Naive thymus-derived CD4-positive, alpha-beta T cell (primary cell): Measurements from ENCODE around the gene HELT. TPM values are rescaled to one million over a fixed set of nuclear protein-coding genes. Genes with fewer than 3 reads are reported as not detected.

Experiments
- ATAC-seq: fragments of 150-1000 bp; cut with Tn5 transposase; 2 replicates; pipeline ENCODE4 v1.10.0; 2021; ENCODE audit warnings: mild to moderate bottlenecking, moderate library complexity
- CTCF ChIA-PET: fragments of 350-600 bp; sonication (Branson Sonifier 250); formaldehyde crosslinking; loops from one replicate; lab custom pipeline; 2021; ENCODE audit warnings: antibody characterized with exemption; lab: Charles Lee
- POLR2A ChIA-PET: fragments of 350-600 bp; sonication (Branson Sonifier 250); formaldehyde crosslinking; loops from one replicate; lab custom pipeline; 2021; ENCODE audit warnings: antibody characterized with exemption, inconsistent platforms; lab: Charles Lee
- DNase-seq, 9 donors: peaks; one replicate each; pipeline versions ENCODE4 v3.0.0 to v3.0.0-alpha.2; 2020 to 2022; ENCODE audit warnings: mixed read lengths in 1 of 9
- H3K27ac ChIP-seq: one replicate; pipeline ENCODE4 v1.7.0; 2013; ENCODE audit warnings: mild to moderate bottlenecking, low read depth, low read length, moderate library complexity
- H3K27me3 ChIP-seq, 2 donors: one replicate each; pipeline ENCODE4 v1.7.0; 2013; ENCODE audit warnings: low read length in 2 of 2, mild to moderate bottlenecking in 2 of 2, moderate library complexity in 2 of 2; ENCODE audit not compliant: control insufficient read depth in 2 of 2, insufficient read depth in 2 of 2
- H3K36me3 ChIP-seq, 3 experiments: 1 replicate in 2 of 3; 2 replicates in 1 of 3; pipeline ENCODE4 v1.7.0; 2013; ENCODE audit warnings: low read length in 3 of 3, mild to moderate bottlenecking in 3 of 3, moderate library complexity in 1 of 3; ENCODE audit not compliant: insufficient read depth in 3 of 3, control insufficient read depth in 2 of 3
- H3K4me1 ChIP-seq, 2 donors: one replicate each; pipeline ENCODE4 v1.7.0; 2013; ENCODE audit warnings: low read length in 2 of 2, mild to moderate bottlenecking in 2 of 2, moderate library complexity in 1 of 2; ENCODE audit not compliant: control insufficient read depth in 2 of 2, insufficient read depth in 2 of 2
- H3K4me3 ChIP-seq: 2 replicates; pipeline ENCODE4 v1.7.0; 2013; ENCODE audit warnings: mild to moderate bottlenecking, low read length
- H3K9me3 ChIP-seq, 3 experiments: 1 replicate in 2 of 3; 2 replicates in 1 of 3; pipeline ENCODE4 v1.7.0; 2013; ENCODE audit warnings: low read length in 3 of 3; ENCODE audit not compliant: control insufficient read depth in 2 of 3
- H3K27ac Mint-ChIP-seq, 9 donors: one replicate each; pipeline ENCODE4 v1.8.0; 2020 to 2022; ENCODE audit warnings: mixed read lengths in 9 of 9, mild to moderate bottlenecking in 8 of 9, moderate library complexity in 5 of 9, inconsistent platforms in 2 of 9
- H3K27me3 Mint-ChIP-seq, 5 donors: one replicate each; pipeline ENCODE4 v1.8.0; 2021 to 2022; ENCODE audit warnings: mixed read lengths in 5 of 5, mild to moderate bottlenecking in 1 of 5
- H3K36me3 Mint-ChIP-seq, 5 donors: one replicate each; pipeline ENCODE4 v1.8.0; 2020 to 2022; ENCODE audit warnings: mixed read lengths in 5 of 5, mild to moderate bottlenecking in 3 of 5, inconsistent platforms in 1 of 5
- H3K4me1 Mint-ChIP-seq, 7 donors: one replicate each; pipeline ENCODE4 v1.8.0; 2020 to 2022; ENCODE audit warnings: mixed read lengths in 7 of 7, mild to moderate bottlenecking in 3 of 7, inconsistent platforms in 1 of 7
- H3K4me3 Mint-ChIP-seq, 10 donors: one replicate each; pipeline ENCODE4 v1.8.0; 2020 to 2022; ENCODE audit warnings: mild to moderate bottlenecking in 10 of 10, mixed read lengths in 10 of 10, moderate library complexity in 6 of 10, inconsistent platforms in 2 of 10
- H3K9me3 Mint-ChIP-seq, 11 donors: one replicate each; pipeline ENCODE4 v1.8.0; 2020 to 2022; ENCODE audit warnings: mixed read lengths in 11 of 11, mild to moderate bottlenecking in 4 of 11, inconsistent platforms in 1 of 11, moderate library complexity in 1 of 11
- intact Hi-C, 2 donors: fragments of 100-400 bp; cut with micrococcal nuclease; formaldehyde crosslinking; loops; one replicate each; pipeline ENCODE4 v1.15.1; 2023
- polyA plus RNA-seq, 2 donors: library from polyadenylated mRNA; unstranded; fragments of 300-500 nt; fragmentation: Illumina TruSeq; gene quantifications; one replicate each; pipeline ENCODE4 v1.2.3, GENCODE V29; 2021
- total RNA-seq, 6 experiments: library from RNA in 5 of 6; stranded (reverse) in 5 of 6; gene quantifications; 1 replicate in 5 of 6; 2 replicates in 1 of 6; pipeline ENCODE4 v1.2.3 and lab custom pipeline; 2021 to 2026

The HELT gene
- total and polyA plus RNA-seq, 7 experiments from 2014 or later: not detected

- CTCF ChIA-PET: interaction anchor here (0.6 kb wide), 1 partner anchor 323 kb away, joined by 3 read pairs; no protein-coding TSS in a partner anchor
- POLR2A ChIA-PET: no interaction called here
- peaks cover 70 to 95% (median 83%) of the 10 kb centered on the region in 5 donors for H3K27me3 Mint-ChIP-seq
- Histone ChIP-seq H3K4me3 (no peak overlapping the region), H3K4me1 (no peaks in the 10 kb centered on the region), H3K27ac (no peak overlapping the region), H3K36me3 (no peaks in the 10 kb centered on the region), H3K27me3 (no peaks in the 10 kb centered on the region), H3K9me3 (no peaks in the 10 kb centered on the region)
- peaks cover 0 to 3% (median 0%) of the 10 kb centered on the region in 5 donors for H3K36me3 Mint-ChIP-seq
- no peak for ATAC-seq
- peaks cover 0 to 2% (median 0%) of the 10 kb centered on the region in 11 donors for H3K9me3 Mint-ChIP-seq
- intact Hi-C loops: loop anchor here in 1 of 2 donors (2.0 kb wide), 1 partner anchor 1109 kb away; the partner anchor contains the start of gene STOX2
- H3K4me3 Mint-ChIP-seq: peak overlapping the region in 2 of 10 donors; percentile 7 to 25
- DNase-seq: no peak
- no peak overlapping the region for H3K27ac Mint-ChIP-seq
- peaks cover 2 to 27% (median 9%) of the 10 kb centered on the region in 7 donors for H3K4me1 Mint-ChIP-seq
These were observed 4.7 kb upstream of the HELT start for GRCh38 chr4:185013417-185014125.

- Mint-ChIP-seq H3K36me3 (no peaks in the 10 kb centered on the region), H3K4me1 (peaks cover 5 to 29% (median 9%) of the 10 kb centered on the region in 7 donors), H3K9me3 (peaks cover 0 to 1% (median 0%) of the 10 kb centered on the region in 11 donors), H3K4me3 (no peak overlapping the region), H3K27ac (no peak overlapping the region), H3K27me3 (peaks cover 61 to 95% (median 74%) of the 10 kb centered on the region in 5 donors)
- Histone ChIP-seq H3K4me1 (no peaks in the 10 kb centered on the region), H3K27ac (no peak overlapping the region), H3K9me3 (no peaks in the 10 kb centered on the region), H3K36me3 (no peaks in the 10 kb centered on the region), H3K4me3 (no peak overlapping the region), H3K27me3 (no peaks in the 10 kb centered on the region)
- intact Hi-C loops: loop anchor here in 1 of 2 donors (2.0 kb wide), 1 partner anchor 1110 kb away; the partner anchor contains the start of gene STOX2
- ATAC-seq (no peak), DNase-seq (no peak)
- POLR2A ChIA-PET: no interaction called here
- CTCF ChIA-PET: no interaction called here
These were observed 3.2 kb upstream of the HELT start for GRCh38 chr4:185015108-185015507.

- Histone ChIP-seq H3K4me3 (no peak overlapping the region), H3K9me3 (no peaks in the 10 kb centered on the region), H3K36me3 (no peaks in the 10 kb centered on the region), H3K27me3 (no peaks in the 10 kb centered on the region), H3K4me1 (no peaks in the 10 kb centered on the region), H3K27ac (no peak overlapping the region)
- H3K36me3 Mint-ChIP-seq: no peaks in the 10 kb centered on the region
- no peak overlapping the region for H3K27ac Mint-ChIP-seq
- H3K4me3 Mint-ChIP-seq: no peak overlapping the region
- peaks cover 0 to 1% (median 0%) of the 10 kb centered on the region in 11 donors for H3K9me3 Mint-ChIP-seq
- ATAC-seq: no peak
- H3K4me1 Mint-ChIP-seq: peaks cover 9 to 29% (median 11%) of the 10 kb centered on the region in 7 donors
- ChIA-PET POLR2A (no interaction called here), CTCF (no interaction called here)
- peaks cover 58 to 94% (median 73%) of the 10 kb centered on the region in 5 donors for H3K27me3 Mint-ChIP-seq
- no peak for DNase-seq
- intact Hi-C loops: no loop called here
These were observed 2.0 kb upstream of the HELT start for GRCh38 chr4:185016101-185016940.

GRCh38 chr4:185016946-185017758, 1.1 kb upstream of the HELT start:
- no peaks in the 10 kb centered on the region for H3K36me3 Mint-ChIP-seq
- Histone ChIP-seq H3K9me3 (no peaks in the 10 kb centered on the region), H3K36me3 (no peaks in the 10 kb centered on the region), H3K27me3 (no peaks in the 10 kb centered on the region), H3K4me3 (no peak overlapping the region), H3K4me1 (no peaks in the 10 kb centered on the region), H3K27ac (no peak overlapping the region)
- no peak for DNase-seq
- H3K4me3 Mint-ChIP-seq: no peak overlapping the region
- H3K4me1 Mint-ChIP-seq: peaks cover 7 to 33% (median 12%) of the 10 kb centered on the region in 7 donors
- H3K27ac Mint-ChIP-seq: peak overlapping the region in 1 of 9 donors; percentile 38
- CTCF ChIA-PET: no interaction called here
- intact Hi-C loops: no loop called here
- POLR2A ChIA-PET: no interaction called here
- peaks cover 0 to 1% (median 0%) of the 10 kb centered on the region in 11 donors for H3K9me3 Mint-ChIP-seq
- peaks cover 61 to 94% (median 74%) of the 10 kb centered on the region in 5 donors for H3K27me3 Mint-ChIP-seq
- no peak for ATAC-seq

DNA sequence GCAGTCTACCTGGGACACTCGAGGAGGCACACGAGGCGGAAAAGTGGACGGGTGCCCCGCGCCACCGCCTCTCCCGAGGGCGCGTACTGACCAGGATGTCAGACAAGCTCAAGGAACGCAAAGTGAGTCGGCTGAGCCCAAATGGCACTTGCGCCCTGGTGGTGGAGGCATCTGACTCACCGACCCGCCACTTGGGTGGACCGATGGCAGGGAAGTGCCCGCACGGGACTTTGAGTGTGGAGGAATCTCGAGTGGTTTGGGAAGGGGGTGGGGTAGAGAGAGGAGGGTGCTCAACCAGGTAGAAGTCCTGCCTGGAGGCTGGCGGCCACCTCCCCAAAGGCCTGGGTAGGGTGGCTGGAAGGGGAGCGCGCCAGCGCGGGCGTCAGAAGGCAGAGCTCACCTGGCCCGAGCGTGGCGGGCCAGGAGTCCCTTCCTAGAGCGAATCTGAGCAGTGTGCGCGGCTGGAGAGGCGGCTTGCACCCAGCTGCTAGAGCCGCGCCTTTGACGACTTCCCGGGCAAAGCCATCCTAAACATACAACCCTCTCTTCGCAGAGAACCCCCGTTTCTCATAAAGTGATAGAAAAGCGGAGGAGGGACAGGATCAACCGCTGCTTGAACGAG, 655 bp downstream of the HELT start:
- H3K4me3 Mint-ChIP-seq: no peak overlapping the region
- H3K27me3 ChIP-seq: no peaks in the 10 kb centered on the region

More for the DNA sequence above, 655 bp downstream of the HELT start:
- H3K4me1 ChIP-seq: no peaks in the 10 kb centered on the region
- ATAC-seq (no peak), DNase-seq (no peak)
- Mint-ChIP-seq H3K27ac (peak overlapping the region in 1 of 9 donors; percentile 70), H3K27me3 (peaks cover 66 to 94% (median 71%) of the 10 kb centered on the region in 5 donors), H3K36me3 (no peaks in the 10 kb centered on the region), H3K4me1 (peaks cover 4 to 29% (median 15%) of the 10 kb centered on the region in 7 donors), H3K9me3 (peaks cover 0 to 1% (median 0%) of the 10 kb centered on the region in 11 donors)
- POLR2A ChIA-PET: no interaction called here
- CTCF ChIA-PET: no interaction called here
- no peak overlapping the region for H3K4me3 ChIP-seq
- no peak overlapping the region for H3K27ac ChIP-seq
- no peaks in the 10 kb centered on the region for H3K36me3 ChIP-seq
- no peaks in the 10 kb centered on the region for H3K9me3 ChIP-seq
- intact Hi-C loops: no loop called here
